Ecto neural progenitor cell (in vitro differentiated cells): ENCODE measurements around the gene CFAP20DC.

Source experiments
- DNase-seq: peaks from one replicate; pipeline ENCODE4 v3.0.0-alpha.2; 2018; ENCODE audit warnings: low spot score

Gene CFAP20DC

DNA sequence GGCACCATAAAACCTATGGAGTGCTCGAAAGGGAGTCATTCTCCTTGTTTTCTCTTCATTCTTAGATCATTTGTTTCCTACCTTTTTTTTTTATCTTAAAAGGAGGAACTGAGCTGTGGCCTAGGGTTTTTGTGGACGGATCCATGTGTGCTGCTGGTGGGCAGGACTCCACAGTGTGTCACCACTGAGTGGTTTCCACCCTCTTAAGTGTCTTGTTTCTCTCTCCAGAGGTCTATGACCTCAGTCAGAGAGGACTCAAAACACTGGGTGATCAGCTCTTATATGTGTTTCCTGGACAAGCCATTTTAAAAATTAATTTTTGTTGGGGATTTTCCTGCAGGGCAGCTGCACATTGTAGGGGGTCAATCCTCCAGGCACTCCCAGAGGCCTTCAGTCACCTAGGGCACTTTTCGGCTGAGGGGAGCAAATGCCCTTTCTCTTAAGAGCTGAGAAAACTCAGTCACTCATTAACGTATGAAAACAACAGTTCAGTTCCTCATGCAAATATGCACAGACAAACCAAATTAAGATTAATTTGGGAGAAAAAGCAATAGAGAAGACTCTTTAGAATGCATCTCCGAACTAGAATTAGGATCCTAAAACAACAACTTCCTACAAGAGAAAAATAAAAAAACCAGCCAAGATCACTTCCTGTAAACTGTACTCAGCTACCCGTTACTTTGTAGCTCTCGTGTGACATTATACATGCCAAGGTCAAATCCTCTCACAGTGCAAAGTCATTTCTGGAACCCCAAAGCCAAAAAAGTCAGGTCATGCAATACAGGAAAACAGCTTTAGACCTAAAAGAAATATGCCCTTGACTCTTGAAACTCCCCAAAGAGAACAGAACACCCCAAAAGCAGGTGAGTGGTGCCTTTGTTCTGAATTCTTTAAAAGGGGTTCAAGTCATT, 355.6 kb downstream of the CFAP20DC start:
- no peak for DNase-seq

GRCh38 chr3:58692484-58692883, 357.3 kb downstream of the CFAP20DC start:
- DNase-seq = no peak
